Ishikawa (cell line): Measurements from ENCODE around the gene LINGO3.

Experiments used
- CEBPB ChIP-seq: IDR thresholded peaks from 2 replicates; pipeline ENCODE4 v1.6.1; 2012
- CREB1 ChIP-seq: IDR thresholded peaks from 2 replicates; pipeline ENCODE4 v1.6.1; 2012; ENCODE audit warnings: low read depth
- EGR1 ChIP-seq: IDR thresholded peaks from 2 replicates; pipeline ENCODE4 v1.6.1; 2012
- EP300 ChIP-seq: IDR thresholded peaks from 2 replicates; pipeline ENCODE4 v1.6.1; 2012; ENCODE audit warnings: borderline replicate concordance
- FOXM1 ChIP-seq: IDR thresholded peaks from 2 replicates; pipeline ENCODE4 v1.6.1; 2012; ENCODE audit warnings: low read depth, borderline replicate concordance
- RAD21 ChIP-seq: IDR thresholded peaks from 2 replicates; pipeline ENCODE4 v1.6.1; 2012; ENCODE audit warnings: low read depth
- TAF1 ChIP-seq: IDR thresholded peaks from 2 replicates; pipeline ENCODE4 v1.6.1; 2012; ENCODE audit warnings: low read depth, mild to moderate bottlenecking
- TEAD4 ChIP-seq: IDR thresholded peaks from 2 replicates; pipeline ENCODE4 v1.6.1; 2012
- YY1 ChIP-seq: IDR thresholded peaks from 2 replicates; pipeline ENCODE4 v1.6.1; 2012; ENCODE audit warnings: low read depth
- ZBTB7A ChIP-seq: IDR thresholded peaks from 2 replicates; pipeline ENCODE4 v1.6.1; 2012; ENCODE audit warnings: low read depth
- TF ChIP-seq, protein P1 (sequence below): IDR thresholded peaks from 2 replicates; pipeline ENCODE4 v1.6.1; 2012; ENCODE audit warnings: low read depth, mild to moderate bottlenecking
- TF ChIP-seq, protein P2 (sequence below): IDR thresholded peaks from 2 replicates; pipeline ENCODE4 v1.6.1; 2012
- TF ChIP-seq, protein P3 (sequence below): IDR thresholded peaks from 2 replicates; pipeline ENCODE4 v1.6.1; 2012

DNA sequence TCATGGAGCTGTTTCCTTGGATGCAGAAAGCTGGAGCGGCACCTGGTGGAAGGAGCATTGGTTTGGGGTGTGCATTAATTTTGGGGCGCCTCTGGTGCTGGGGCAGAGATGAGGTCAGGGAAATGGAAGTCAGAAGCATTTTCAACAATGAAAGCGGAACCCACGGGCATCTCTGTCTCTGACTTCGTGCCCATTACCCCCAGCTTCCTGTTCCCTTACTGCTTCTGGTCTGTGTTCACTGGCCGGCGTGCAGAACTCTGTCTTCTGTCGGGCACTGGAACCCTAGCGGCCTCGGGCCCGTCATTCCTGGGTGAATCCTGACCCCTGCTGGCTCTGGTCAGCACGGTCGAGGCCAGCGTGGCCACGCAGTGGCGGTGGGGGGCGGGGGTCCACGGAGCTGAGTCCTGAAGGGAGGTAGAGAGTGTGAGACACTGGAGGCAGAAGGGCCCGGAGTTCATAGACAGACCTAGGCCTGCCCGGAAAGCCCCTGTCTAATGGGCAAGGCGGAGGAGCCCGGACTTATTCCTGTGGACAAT, 7.9 kb upstream of the LINGO3 start:
- peak; percentile 66 for TF ChIP-seq RAD21
- TF ChIP-seq, protein P1, sequence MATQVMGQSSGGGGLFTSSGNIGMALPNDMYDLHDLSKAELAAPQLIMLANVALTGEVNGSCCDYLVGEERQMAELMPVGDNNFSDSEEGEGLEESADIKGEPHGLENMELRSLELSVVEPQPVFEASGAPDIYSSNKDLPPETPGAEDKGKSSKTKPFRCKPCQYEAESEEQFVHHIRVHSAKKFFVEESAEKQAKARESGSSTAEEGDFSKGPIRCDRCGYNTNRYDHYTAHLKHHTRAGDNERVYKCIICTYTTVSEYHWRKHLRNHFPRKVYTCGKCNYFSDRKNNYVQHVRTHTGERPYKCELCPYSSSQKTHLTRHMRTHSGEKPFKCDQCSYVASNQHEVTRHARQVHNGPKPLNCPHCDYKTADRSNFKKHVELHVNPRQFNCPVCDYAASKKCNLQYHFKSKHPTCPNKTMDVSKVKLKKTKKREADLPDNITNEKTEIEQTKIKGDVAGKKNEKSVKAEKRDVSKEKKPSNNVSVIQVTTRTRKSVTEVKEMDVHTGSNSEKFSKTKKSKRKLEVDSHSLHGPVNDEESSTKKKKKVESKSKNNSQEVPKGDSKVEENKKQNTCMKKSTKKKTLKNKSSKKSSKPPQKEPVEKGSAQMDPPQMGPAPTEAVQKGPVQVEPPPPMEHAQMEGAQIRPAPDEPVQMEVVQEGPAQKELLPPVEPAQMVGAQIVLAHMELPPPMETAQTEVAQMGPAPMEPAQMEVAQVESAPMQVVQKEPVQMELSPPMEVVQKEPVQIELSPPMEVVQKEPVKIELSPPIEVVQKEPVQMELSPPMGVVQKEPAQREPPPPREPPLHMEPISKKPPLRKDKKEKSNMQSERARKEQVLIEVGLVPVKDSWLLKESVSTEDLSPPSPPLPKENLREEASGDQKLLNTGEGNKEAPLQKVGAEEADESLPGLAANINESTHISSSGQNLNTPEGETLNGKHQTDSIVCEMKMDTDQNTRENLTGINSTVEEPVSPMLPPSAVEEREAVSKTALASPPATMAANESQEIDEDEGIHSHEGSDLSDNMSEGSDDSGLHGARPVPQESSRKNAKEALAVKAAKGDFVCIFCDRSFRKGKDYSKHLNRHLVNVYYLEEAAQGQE, result no peak
- TF ChIP-seq TAF1, result no peak
- no peak for TF ChIP-seq CREB1
- TF ChIP-seq CEBPB, result no peak
- TF ChIP-seq, protein P2, sequence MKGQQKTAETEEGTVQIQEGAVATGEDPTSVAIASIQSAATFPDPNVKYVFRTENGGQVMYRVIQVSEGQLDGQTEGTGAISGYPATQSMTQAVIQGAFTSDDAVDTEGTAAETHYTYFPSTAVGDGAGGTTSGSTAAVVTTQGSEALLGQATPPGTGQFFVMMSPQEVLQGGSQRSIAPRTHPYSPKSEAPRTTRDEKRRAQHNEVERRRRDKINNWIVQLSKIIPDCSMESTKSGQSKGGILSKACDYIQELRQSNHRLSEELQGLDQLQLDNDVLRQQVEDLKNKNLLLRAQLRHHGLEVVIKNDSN, result no peak
- no peak for TF ChIP-seq TEAD4
- TF ChIP-seq YY1, result no peak
- TF ChIP-seq EGR1, result no peak
- TF ChIP-seq, protein P3, sequence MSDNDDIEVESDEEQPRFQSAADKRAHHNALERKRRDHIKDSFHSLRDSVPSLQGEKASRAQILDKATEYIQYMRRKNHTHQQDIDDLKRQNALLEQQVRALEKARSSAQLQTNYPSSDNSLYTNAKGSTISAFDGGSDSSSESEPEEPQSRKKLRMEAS, result no peak
- no peak for TF ChIP-seq EP300
- no peak for TF ChIP-seq FOXM1
- TF ChIP-seq ZBTB7A, result 0 out of 2 replicates have a peak, but pooled peaks have one; percentile 56
